GM18502 (cell line): ENCODE measurements around the gene NAT9.

Source experiments
- ATAC-seq: cut with Tn5 transposase; IDR thresholded peaks from one replicate; pipeline ENCODE4 v1.9.1; 2021; ENCODE audit warnings: mild to moderate bottlenecking; ENCODE audit not compliant: unreplicated experiment, poor library complexity

Gene NAT9

DNA sequence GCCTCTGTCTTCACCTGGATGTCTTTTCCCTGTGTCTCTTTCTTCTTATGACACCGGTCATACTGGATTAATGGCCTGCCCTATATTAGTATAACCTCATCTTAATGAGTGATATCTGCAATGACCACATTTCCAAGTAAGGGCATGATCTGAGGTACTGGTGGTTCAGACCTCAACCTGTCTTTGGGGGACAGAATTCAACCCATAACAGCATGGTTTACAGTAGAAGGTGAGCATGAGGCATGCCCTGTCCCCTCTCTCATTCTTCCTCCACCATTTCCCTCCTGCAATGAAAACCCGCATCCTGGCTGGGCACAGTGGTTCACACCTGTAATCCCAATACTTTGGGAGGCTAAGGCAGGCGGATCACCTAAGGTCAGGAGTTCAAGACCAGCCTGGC is 41.9 kb downstream of the NAT9 start:
- ATAC-seq: no peak

GRCh38 chr17:74733365-74734122 is 42.6 kb downstream of the NAT9 start:
- no peak for ATAC-seq

GRCh38 chr17:74732042-74732867 is 43.9 kb downstream of the NAT9 start:
- ATAC-seq: no peak

- no peak for ATAC-seq
Measured at GRCh38 chr17:74731347-74731605, 44.9 kb downstream of the NAT9 start.

GRCh38 chr17:74730491-74731346 is 45.4 kb downstream of the NAT9 start:
- ATAC-seq: no peak

GRCh38 chr17:74729866-74730265 is 46.3 kb downstream of the NAT9 start:
- no peak for ATAC-seq

- ATAC-seq: no peak
Measured at GRCh38 chr17:74729368-74729767, 46.8 kb downstream of the NAT9 start.

DNA sequence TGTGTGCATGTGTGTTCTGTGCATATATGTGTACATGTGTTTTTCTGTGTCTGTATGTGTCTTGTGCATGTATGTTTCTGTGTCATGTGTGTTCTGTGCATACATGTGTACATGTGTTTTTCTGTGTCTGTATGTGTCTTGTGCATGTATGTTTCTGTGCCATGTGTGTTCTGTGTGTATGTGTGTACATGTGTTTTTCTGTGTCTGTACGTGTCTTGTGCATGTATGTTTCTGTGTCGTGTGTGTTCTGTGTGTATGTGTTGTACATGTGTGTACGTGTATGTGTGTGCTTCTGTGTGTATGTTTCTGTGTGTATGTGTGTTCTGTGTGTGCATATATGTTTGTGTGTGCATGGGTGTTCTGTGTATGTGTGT is 47.5 kb downstream of the NAT9 start:
- ATAC-seq: no peak

DNA sequence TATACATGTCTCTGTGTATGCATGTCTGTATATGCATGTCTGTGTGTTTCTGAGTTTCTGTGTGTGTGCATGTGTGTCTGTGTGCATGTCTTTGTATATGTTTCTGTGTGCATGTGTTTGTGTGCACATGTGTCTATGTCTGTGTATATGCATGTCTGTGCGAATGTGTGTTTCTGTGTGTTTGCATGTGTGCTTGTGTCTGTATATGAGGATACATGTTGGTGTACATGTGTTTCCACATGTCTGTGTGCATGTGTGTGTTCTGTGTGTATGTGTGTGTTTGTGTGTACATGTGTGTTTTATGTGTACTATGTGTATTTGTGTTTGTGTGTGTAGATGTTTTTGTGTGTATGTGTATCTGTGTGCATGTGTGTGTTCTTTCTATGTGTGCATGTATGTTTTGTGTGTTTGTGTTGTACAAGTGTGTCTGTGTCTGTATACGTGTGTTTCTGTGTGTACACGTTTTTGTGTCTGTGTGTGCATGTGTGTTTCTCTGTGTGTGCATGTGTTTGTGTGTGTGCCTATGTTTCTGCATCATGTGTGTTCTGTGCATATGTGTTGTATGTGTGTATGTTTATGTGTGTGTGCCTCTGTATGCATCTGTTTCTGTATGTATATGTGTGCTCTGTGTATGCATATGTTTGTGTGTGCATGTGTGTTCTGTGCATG is 48.0 kb downstream of the NAT9 start:
- ATAC-seq: no peak

- ATAC-seq: no peak
Measured at GRCh38 chr17:74725111-74725510, 51.0 kb downstream of the NAT9 start.

DNA sequence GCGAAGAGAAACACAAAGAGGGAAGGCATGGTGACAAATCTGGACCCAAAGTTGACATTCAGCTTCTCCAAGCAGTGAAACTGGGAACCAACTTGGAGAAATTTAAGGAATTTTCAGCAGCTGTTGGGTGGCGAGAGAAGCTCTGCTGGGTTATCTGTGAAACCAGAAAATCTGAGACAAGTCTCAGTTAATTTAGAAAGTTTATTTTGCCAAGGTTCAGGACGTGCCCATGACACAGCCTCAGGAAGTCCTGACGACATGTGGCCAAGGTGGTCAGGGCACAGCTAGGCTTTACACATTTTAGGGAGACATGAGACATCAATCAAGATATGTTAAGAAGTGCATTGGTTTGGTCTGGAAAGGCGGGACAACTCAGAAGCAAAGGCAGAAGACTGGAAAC is 52.3 kb downstream of the NAT9 start:
- ATAC-seq: no peak

- no peak for ATAC-seq
Measured at GRCh38 chr17:74722782-74723181, 53.4 kb downstream of the NAT9 start.
